ENCODE data around the gene DTHD1. TPM values are rescaled to one million over a fixed set of nuclear protein-coding genes. Genes with fewer than 3 reads are reported as not detected.
A peak's percentile ranks its signal among the peaks of the same experiment; 100 is the strongest.

Gene DTHD1
- total RNA-seq, 2 experiments from 2014 or later = 1.2 to 1.3 TPM

DNA sequence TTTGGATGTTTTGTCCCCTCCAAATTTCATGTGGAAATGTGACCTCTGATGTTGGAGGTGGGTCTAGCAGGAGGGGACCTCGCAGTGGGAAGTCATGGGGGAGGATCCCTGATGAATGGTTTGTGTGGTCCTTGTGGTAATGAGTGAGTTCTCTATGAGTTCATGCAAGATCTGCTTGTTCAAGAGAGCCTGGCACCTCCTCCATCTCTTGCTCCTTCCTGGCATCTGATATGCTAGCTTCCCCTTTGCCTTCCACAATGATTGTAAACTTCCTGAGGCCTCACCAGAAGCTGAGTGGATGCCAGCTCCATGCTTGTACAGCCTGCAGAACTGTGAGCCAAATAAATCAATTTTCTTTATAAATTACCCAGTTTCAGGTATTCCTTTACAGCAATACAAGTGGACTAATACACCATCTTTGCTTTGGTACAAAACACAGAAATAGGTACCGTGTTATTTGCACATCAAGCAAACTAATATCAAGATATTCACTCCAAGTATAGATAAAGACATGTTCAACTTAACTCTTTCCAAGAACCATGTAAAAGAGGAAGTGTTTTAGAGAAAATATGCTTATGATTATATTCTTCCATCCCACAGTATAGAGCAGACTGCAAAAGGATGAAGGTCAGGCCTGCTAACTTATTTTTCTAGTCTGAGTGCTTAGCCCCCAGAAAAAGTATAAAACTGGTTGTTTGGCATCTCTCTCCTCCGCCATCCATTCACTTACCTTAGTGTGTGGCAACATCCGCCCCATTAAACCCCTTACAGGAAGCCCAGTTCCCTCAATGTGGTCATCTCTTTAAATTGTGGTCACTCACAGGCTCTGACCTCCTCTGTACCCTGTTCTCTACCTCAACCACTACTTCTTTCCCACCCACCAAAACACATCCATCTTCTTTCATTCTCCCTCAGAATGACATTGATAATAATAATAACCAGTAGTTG lies 43.8 kb upstream of the DTHD1 start:
- peaks cover 82% of the 10 kb centered on the region for H3K4me1 Mint-ChIP-seq (ENCODE audit: low read depth)
- peak overlapping the region; percentile 73 for H3K27ac Mint-ChIP-seq
- TF ChIP-seq, protein P1, sequence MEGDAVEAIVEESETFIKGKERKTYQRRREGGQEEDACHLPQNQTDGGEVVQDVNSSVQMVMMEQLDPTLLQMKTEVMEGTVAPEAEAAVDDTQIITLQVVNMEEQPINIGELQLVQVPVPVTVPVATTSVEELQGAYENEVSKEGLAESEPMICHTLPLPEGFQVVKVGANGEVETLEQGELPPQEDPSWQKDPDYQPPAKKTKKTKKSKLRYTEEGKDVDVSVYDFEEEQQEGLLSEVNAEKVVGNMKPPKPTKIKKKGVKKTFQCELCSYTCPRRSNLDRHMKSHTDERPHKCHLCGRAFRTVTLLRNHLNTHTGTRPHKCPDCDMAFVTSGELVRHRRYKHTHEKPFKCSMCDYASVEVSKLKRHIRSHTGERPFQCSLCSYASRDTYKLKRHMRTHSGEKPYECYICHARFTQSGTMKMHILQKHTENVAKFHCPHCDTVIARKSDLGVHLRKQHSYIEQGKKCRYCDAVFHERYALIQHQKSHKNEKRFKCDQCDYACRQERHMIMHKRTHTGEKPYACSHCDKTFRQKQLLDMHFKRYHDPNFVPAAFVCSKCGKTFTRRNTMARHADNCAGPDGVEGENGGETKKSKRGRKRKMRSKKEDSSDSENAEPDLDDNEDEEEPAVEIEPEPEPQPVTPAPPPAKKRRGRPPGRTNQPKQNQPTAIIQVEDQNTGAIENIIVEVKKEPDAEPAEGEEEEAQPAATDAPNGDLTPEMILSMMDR (IDR thresholded peaks at IDR 0.05) = no peak
- peaks cover 23% of the 10 kb centered on the region for H3K9me3 Mint-ChIP-seq
- peak overlapping the region; percentile 4 for H3K4me3 Mint-ChIP-seq
- CTCF ChIA-PET = no interaction called here
- intact Hi-C loops (cut with micrococcal nuclease) = no loop called here
- H3K36me3 Mint-ChIP-seq (ENCODE audit: low read depth) = peaks cover 77% of the 10 kb centered on the region
- ATAC-seq (peak; percentile 22), DNase-seq (peak; percentile 47)
- H3K27me3 Mint-ChIP-seq = no peaks in the 10 kb centered on the region
- POLR2A ChIA-PET = no interaction called here

DNA sequence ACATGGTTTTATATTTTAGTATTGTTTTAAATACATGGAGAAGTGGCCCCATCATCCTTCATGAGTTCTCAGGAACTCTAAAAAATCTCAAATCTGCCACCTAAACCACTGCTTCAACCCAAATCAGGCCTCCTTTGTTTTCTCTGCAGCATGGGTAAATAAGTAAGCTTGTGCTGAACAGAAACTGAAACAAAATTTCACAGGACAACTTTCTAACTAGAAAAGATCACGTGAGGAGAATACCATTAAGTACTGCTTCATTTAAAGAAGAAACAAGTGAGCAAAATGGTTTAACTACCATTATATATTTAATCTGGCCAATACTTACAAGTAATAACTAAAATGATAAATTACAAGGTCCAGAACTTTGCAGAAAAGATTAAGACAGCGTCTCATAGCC lies 39.6 kb upstream of the DTHD1 start:
- Mint-ChIP-seq H3K4me3 (peak overlapping the region; percentile 84), H3K4me1 (ENCODE audit: low read depth) (peaks cover 56% of the 10 kb centered on the region), H3K9me3 (peaks cover 11% of the 10 kb centered on the region), H3K27ac (peak overlapping the region; percentile 94), H3K27me3 (no peaks in the 10 kb centered on the region), H3K36me3 (ENCODE audit: low read depth) (peaks cover 43% of the 10 kb centered on the region)
- intact Hi-C loops (cut with micrococcal nuclease) = loop anchor here (5.0 to 10.0 kb wide), 5 partner anchors 34 to 153 kb away; no protein-coding TSS in a partner anchor
- POLR2A ChIA-PET = interaction anchor here (3.3 to 3.9 kb wide), 2 partner anchors 12 to 84 kb away, joined by 22 to 25 read pairs; no protein-coding TSS in a partner anchor
- no peak for DNase-seq
- CTCF ChIA-PET = interaction anchor here (0.9 to 1.9 kb wide), 4 partner anchors 13 to 153 kb away, joined by 3 to 12 read pairs (median 4); no protein-coding TSS in a partner anchor
- TF ChIP-seq, protein P1 (IDR thresholded peaks at IDR 0.05) = no peak
- no peak for ATAC-seq

DNA sequence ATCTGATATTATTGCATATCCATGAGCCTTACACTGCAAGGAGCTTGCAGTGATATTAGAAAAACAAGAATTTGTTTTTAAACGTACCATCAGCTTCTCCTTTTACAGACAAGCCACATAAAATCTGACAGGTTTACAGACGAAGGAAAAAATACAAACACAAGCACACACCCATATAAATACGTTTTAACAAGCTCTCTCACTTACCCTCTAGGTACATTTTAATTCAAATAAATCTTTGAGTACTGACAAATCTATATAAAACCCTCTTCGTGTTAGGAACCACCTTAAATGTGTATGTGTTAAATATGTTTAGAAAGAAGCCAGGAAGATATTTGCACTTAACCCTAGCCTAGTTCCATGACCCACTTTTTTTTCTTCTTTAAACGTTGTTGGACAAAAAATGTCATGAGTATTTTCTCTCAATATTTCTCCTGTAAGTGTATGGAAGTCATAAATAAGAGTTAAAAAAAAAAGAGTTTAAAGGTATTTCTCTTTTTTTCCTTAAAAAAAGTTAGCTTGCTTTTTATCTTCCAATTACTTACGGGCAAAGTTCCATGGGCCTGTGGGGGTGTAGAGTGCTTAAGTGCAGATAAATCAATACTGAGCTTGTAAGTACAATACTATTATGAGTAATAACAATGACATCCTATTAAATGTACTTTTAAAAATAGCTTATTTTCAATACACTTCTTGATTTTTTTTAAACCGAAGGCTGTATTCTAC lies 38.6 kb upstream of the DTHD1 start:
- Mint-ChIP-seq H3K4me3 (peak overlapping the region; percentile 84), H3K4me1 (ENCODE audit: low read depth) (peaks cover 48% of the 10 kb centered on the region), H3K9me3 (peaks cover 5% of the 10 kb centered on the region), H3K27ac (peak overlapping the region; percentile 94), H3K36me3 (ENCODE audit: low read depth) (peaks cover 33% of the 10 kb centered on the region), H3K27me3 (no peaks in the 10 kb centered on the region)
- ChIA-PET CTCF (interaction anchor here (0.7 to 3.8 kb wide), 13 partner anchors 11 to 152 kb away, joined by 3 to 34 read pairs (median 6); no protein-coding TSS in a partner anchor), POLR2A (interaction anchor here (0.6 to 3.9 kb wide), 9 partner anchors 11 to 155 kb away, joined by 3 to 28 read pairs (median 13); no protein-coding TSS in a partner anchor)
- DNase-seq = peak; percentile 27
- intact Hi-C loops (cut with micrococcal nuclease) = loop anchor here (5.0 to 10.0 kb wide), 5 partner anchors 35 to 152 kb away; no protein-coding TSS in a partner anchor
- TF ChIP-seq, protein P1 (IDR thresholded peaks at IDR 0.05) = no peak
- no peak for ATAC-seq

DNA sequence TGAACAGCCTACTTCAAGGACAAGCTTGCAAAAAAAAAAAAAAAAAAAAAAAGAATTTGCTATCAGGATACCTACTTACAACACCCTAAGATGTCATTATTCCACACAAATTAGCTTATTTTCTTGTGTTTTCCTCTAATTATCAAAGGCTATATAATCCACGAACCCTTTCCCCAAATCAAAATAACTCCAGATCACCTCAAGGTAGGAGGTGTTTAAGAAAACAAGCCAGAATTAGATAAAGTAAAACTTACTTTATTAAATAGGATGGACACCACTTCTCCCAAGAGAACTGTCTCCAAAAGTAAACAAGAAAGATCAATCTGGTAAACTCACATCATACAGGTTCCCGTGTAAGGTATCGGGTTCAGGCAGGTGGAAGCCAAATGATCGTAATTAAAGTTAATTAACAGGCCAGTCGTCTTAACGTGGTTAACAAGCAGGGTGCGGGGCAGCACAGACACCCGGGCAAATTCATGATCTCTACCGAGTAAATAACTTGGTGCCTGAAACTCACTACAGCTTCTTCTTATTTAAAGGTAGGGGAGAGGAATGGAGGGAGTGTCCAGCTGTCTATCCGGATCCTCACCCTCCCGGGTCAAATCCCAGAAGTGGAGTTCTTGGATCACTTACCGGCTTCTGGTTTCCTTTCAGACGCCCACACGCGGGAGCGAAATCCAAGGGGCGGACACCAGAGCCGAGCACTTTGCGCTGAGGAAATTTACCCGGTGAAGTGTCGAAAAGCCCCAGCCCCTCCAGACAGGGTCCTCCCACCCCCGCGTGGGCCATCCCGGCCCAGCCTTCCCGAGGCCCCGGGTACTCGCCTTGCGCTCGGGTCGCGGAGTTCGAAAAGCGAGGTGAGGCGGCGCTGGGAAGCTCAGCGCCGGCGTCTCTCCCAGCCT lies 37.8 kb upstream of the DTHD1 start:
- Mint-ChIP-seq H3K4me1 (ENCODE audit: low read depth) (peaks cover 40% of the 10 kb centered on the region), H3K27ac (peak overlapping the region; percentile 94), H3K9me3 (no peaks in the 10 kb centered on the region), H3K27me3 (no peaks in the 10 kb centered on the region), H3K36me3 (ENCODE audit: low read depth) (peaks cover 25% of the 10 kb centered on the region), H3K4me3 (peak overlapping the region; percentile 84)
- ChIA-PET CTCF (interaction anchor here (0.7 to 3.8 kb wide), 22 partner anchors 8 to 156 kb away, joined by 3 to 34 read pairs (median 6); no protein-coding TSS in a partner anchor), POLR2A (interaction anchor here (0.6 to 3.9 kb wide), 20 partner anchors 10 to 155 kb away, joined by 3 to 28 read pairs (median 5); no protein-coding TSS in a partner anchor)
- DNase-seq = peak; percentile 71
- TF ChIP-seq, protein P1 (IDR thresholded peaks at IDR 0.05) = no peak
- intact Hi-C loops (cut with micrococcal nuclease) = loop anchor here (5.0 to 10.0 kb wide), 5 partner anchors 36 to 151 kb away; no protein-coding TSS in a partner anchor
- peak; percentile 47 for ATAC-seq
